Vagina (tissue), 2 donors: ENCODE results near the gene IMMP2L. TPM values are rescaled to one million over a fixed set of nuclear protein-coding genes. Genes with fewer than 3 reads are reported as not detected.

ENCODE experiments used
- DNase-seq, 2 donors: peaks; one replicate each; pipeline ENCODE4 v3.0.0-alpha.2; 2017; ENCODE audit errors: extremely low spot score in 2 of 2
- H3K27ac ChIP-seq: fragments of 200-600 bp; sonication (generic); one replicate; pipeline ENCODE4 v1.5.1; 2019
- H3K27me3 ChIP-seq: fragments of 200-600 bp; sonication (generic); one replicate; pipeline ENCODE4 v1.5.1; 2019
- H3K36me3 ChIP-seq, 2 donors: fragments of 200-600 bp; sonication (generic); one replicate each; pipeline ENCODE4 v1.5.1; 2017 to 2019
- H3K4me1 ChIP-seq: fragments of 200-600 bp; sonication (generic); one replicate; pipeline ENCODE4 v1.5.1; 2019
- H3K4me3 ChIP-seq, 2 donors: fragments of 200-600 bp; sonication (generic); 1 replicate in 1 of 2; 2 replicates in 1 of 2; pipeline ENCODE4 v1.5.1; 2016 to 2019
- H3K9me3 ChIP-seq: fragments of 200-600 bp; sonication (generic); one replicate; pipeline ENCODE4 v1.5.1; 2019
- POLR2A ChIP-seq, 2 donors: fragments of 450-650 bp; IDR thresholded peaks; one replicate each; pipeline ENCODE4 v1.6.1; 2017; ENCODE audit warnings: antibody characterized with exemption in 2 of 2, mild to moderate bottlenecking in 2 of 2, moderate library complexity in 2 of 2
- POLR2AphosphoS5 ChIP-seq, 2 donors: sonication (generic); formaldehyde crosslinking; IDR thresholded peaks; one replicate each; pipeline ENCODE4 v1.9.0; 2017; ENCODE audit warnings: antibody characterized with exemption in 2 of 2, mild to moderate bottlenecking in 2 of 2, low read depth in 1 of 2; ENCODE audit not compliant: insufficient read depth in 1 of 2
- intact Hi-C: fragments of 100-400 bp; cut with DNase I; formaldehyde crosslinking; loops from one replicate; pipeline ENCODE4 v1.15.1; 2023
- total RNA-seq: library from RNA; depleted of rRNA; stranded (reverse); fragments of >200 nt; gene quantifications from one replicate; pipeline ENCODE4 v1.2.3, GENCODE V29; 2016
- TF ChIP-seq, protein P1 (sequence below), 3 experiments: fragments of 450-650 bp in 2 of 3; fragments of 200-600 bp in 1 of 3; sonication (generic) in 1 of 3; IDR thresholded peaks; one replicate each; pipeline ENCODE4 v1.5.1; 2017 to 2019; ENCODE audit warnings: antibody characterized with exemption in 3 of 3, mild to moderate bottlenecking in 2 of 3, moderate library complexity in 2 of 3

Gene IMMP2L
- total RNA-seq, 1 donor from 2014 or later: 13.3 TPM

DNA sequence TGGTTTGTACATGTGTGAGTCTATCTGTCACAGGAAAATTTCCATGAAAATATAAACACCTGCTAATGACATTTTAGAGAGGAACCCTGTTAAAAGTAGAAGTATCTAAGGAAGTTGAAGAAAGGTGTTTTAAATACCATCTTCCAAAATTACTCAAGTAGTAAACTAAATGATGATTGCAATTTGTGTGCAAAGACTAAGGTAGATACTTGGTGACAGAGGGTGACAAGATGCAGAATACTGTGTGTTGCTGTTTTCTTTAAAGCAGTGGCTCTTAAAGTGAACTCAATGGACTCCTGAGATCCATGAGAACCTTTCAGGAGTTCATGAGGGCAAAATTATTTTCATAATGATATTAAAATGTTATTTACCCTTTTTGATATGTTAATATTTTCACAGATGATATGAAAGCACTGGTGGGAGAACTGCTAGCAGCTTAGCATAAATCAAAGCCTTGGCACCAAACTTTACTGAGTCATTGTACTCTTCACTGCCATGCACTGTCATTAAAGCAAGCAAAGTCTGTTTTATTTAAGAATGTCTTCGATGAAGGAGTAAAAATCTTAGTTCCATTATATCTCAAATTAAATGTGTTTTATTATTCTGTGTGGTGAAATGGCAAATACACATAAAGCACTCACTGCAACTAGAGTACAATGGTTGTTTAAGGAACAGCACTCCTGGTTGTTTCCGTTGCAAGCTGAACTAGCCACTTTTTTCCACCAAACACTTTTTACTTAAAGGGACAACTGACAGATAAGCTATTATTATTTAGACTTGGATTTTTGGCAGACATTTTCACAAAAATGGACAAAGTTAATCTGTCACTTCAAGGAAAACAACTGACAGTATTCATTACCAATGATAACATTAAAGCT, 337.7 kb downstream of the IMMP2L start:
- H3K27ac ChIP-seq: no peak overlapping the region
- no peak overlapping the region for H3K4me3 ChIP-seq
- no peaks in the 10 kb centered on the region for H3K36me3 ChIP-seq
- no peaks in the 10 kb centered on the region for H3K27me3 ChIP-seq
- no peaks in the 10 kb centered on the region for H3K9me3 ChIP-seq
- intact Hi-C loops: no loop called here
- no peaks in the 10 kb centered on the region for H3K4me1 ChIP-seq
- TF ChIP-seq POLR2AphosphoS5 (IDR thresholded peaks at IDR 0.05; ENCODE audit: insufficient read depth in 1 of 2, low read depth in 1 of 2): no peak
- no peak for TF ChIP-seq POLR2A (IDR thresholded peaks at IDR 0.05)
- TF ChIP-seq, protein P1, sequence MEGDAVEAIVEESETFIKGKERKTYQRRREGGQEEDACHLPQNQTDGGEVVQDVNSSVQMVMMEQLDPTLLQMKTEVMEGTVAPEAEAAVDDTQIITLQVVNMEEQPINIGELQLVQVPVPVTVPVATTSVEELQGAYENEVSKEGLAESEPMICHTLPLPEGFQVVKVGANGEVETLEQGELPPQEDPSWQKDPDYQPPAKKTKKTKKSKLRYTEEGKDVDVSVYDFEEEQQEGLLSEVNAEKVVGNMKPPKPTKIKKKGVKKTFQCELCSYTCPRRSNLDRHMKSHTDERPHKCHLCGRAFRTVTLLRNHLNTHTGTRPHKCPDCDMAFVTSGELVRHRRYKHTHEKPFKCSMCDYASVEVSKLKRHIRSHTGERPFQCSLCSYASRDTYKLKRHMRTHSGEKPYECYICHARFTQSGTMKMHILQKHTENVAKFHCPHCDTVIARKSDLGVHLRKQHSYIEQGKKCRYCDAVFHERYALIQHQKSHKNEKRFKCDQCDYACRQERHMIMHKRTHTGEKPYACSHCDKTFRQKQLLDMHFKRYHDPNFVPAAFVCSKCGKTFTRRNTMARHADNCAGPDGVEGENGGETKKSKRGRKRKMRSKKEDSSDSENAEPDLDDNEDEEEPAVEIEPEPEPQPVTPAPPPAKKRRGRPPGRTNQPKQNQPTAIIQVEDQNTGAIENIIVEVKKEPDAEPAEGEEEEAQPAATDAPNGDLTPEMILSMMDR (IDR thresholded peaks at IDR 0.05): no peak
- DNase-seq: no peak

DNA sequence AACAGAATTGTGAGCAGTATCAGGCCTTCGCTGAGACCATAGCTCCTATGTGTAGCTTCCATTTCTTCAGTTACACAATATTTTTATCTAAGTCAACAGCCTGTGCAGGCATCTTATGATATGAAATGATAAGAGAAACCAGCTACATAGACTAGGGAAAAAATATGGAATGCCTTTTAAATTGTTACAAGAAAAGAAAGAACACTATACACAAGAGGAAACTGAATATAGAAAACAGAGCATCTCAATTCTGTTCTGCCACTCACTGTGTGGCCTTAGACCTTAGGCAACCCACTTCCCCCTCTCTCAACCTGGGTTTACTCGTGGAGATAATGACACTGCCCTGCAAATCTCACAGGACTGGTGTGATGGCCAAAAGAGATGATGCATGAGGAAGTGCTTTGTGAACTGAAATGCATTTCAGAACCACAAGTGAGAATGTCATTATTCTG, 338.5 kb downstream of the IMMP2L start:
- Histone ChIP-seq H3K4me3 (no peak overlapping the region), H3K4me1 (no peaks in the 10 kb centered on the region), H3K27me3 (no peaks in the 10 kb centered on the region), H3K27ac (no peak overlapping the region), H3K36me3 (no peaks in the 10 kb centered on the region), H3K9me3 (no peaks in the 10 kb centered on the region)
- no peak for TF ChIP-seq POLR2AphosphoS5 (IDR thresholded peaks at IDR 0.05; ENCODE audit: insufficient read depth in 1 of 2, low read depth in 1 of 2)
- TF ChIP-seq, protein P1 (IDR thresholded peaks at IDR 0.05): no peak
- no peak for TF ChIP-seq POLR2A (IDR thresholded peaks at IDR 0.05)
- DNase-seq: no peak
- intact Hi-C loops: no loop called here

DNA sequence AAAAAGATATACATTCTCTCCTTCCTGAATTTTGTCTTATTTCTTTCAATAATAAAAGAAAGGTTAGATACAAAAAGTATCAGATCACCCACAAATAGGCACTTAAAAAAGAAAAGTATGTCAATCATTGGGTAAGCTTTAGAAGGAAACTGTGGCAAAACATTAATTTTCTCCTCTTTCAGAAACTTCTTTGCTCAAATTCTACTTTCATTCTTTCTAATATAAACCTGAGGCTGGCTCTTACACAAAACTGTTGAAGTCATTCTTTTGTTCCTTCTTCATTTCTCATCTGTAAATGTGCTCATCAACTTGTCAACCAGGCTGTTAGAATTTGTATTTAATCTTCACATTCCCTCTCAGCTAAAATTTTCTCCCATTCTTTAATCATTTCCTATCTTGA, 346.7 kb downstream of the IMMP2L start:
- DNase-seq: no peak

DNA sequence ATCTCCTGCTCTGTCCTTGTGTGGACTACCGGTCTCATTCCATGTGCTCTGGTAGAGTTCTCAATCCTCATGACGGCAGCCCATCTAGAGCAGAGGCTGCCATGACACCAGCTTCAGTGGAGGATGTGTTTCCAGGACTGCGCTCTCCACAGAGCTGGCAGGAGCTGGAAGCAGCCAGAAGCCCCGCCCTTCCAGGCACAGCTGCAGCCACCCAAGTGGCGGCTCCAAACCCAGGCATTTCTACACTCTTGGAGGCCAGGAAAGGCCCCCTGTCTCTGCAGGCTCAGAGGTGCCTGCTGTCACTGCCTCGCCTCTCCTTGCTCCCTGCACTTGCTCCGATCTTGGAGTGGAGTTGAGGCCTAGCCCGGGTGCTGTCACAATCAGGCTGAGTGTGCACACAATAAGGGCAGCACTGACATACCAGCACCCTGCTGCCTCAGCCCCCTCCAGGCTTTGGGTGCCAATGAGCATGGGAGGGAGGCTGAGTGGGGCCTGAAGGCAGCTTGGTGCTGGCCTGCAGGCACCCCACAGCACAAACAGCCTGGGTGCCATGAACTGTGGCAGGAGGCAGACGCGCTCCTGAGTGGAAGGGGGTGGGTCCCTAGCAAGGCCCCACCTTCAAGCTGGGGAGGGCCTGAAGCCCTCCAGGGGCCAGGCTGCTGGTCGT, 349.3 kb downstream of the IMMP2L start:
- H3K4me3 ChIP-seq: no peak overlapping the region
- no peak overlapping the region for H3K27ac ChIP-seq
- no peaks in the 10 kb centered on the region for H3K4me1 ChIP-seq
- DNase-seq: no peak
- H3K36me3 ChIP-seq: no peaks in the 10 kb centered on the region
- TF ChIP-seq POLR2A (IDR thresholded peaks at IDR 0.05) (no peak), POLR2AphosphoS5 (IDR thresholded peaks at IDR 0.05; ENCODE audit: insufficient read depth in 1 of 2, low read depth in 1 of 2) (no peak)
- TF ChIP-seq, protein P1 (IDR thresholded peaks at IDR 0.05): no peak
- intact Hi-C loops: no loop called here
- no peaks in the 10 kb centered on the region for H3K27me3 ChIP-seq
- H3K9me3 ChIP-seq: no peaks in the 10 kb centered on the region

More for the DNA sequence above, 346.7 kb downstream of the IMMP2L start:
- Histone ChIP-seq H3K4me1 (no peaks in the 10 kb centered on the region), H3K36me3 (no peaks in the 10 kb centered on the region), H3K9me3 (no peaks in the 10 kb centered on the region), H3K4me3 (no peak overlapping the region), H3K27me3 (no peaks in the 10 kb centered on the region), H3K27ac (no peak overlapping the region)
- TF ChIP-seq POLR2AphosphoS5 (IDR thresholded peaks at IDR 0.05; ENCODE audit: insufficient read depth in 1 of 2, low read depth in 1 of 2) (no peak), POLR2A (IDR thresholded peaks at IDR 0.05) (no peak)
- TF ChIP-seq, protein P1 (IDR thresholded peaks at IDR 0.05): no peak
- intact Hi-C loops: no loop called here
